Smooth muscle cell (in vitro differentiated cells): ENCODE results near the gene TRAF5. TPM values are rescaled to one million over a fixed set of nuclear protein-coding genes. Genes with fewer than 3 reads are reported as not detected.
A peak's percentile ranks its signal among the peaks of the same experiment; 100 is the strongest.

Source experiments
- DNase-seq: peaks from one replicate; lab custom pipeline; 2025; ENCODE audit not compliant: unreplicated experiment; lab: John Stamatoyannopoulos, UW
- H2AFZ ChIP-seq: fragments of 200-600 bp; sonication (generic); 2 replicates; pipeline ENCODE4 v1.6.0; 2016; ENCODE audit warnings: antibody characterized with exemption, low read depth, mild to moderate bottlenecking
- H3F3A ChIP-seq: fragments of 200-600 bp; sonication (generic); 2 replicates; pipeline ENCODE4 v1.6.0; 2017; ENCODE audit warnings: antibody characterized with exemption, low read depth
- H3K27ac ChIP-seq: fragments of 200-600 bp; sonication (generic); 2 replicates; pipeline ENCODE4 v1.5.1; 2016; ENCODE audit warnings: low read depth, mild to moderate bottlenecking
- H3K27me3 ChIP-seq: fragments of 200-600 bp; sonication (generic); 2 replicates; pipeline ENCODE4 v1.6.1; 2016; ENCODE audit warnings: low read depth, mild to moderate bottlenecking
- H3K36me3 ChIP-seq: fragments of 200-600 bp; sonication (generic); 2 replicates; pipeline ENCODE4 v1.5.1; 2016; ENCODE audit warnings: low read depth
- H3K4me1 ChIP-seq: fragments of 200-600 bp; sonication (generic); 2 replicates; pipeline ENCODE4 v1.5.1; 2016; ENCODE audit warnings: low read depth
- H3K4me2 ChIP-seq: fragments of 200-600 bp; sonication (generic); 2 replicates; pipeline ENCODE4 v1.6.0; 2016; ENCODE audit warnings: mild to moderate bottlenecking
- H3K4me3 ChIP-seq: fragments of 200-600 bp; sonication (generic); 2 replicates; pipeline ENCODE4 v1.5.1; 2016; ENCODE audit warnings: mild to moderate bottlenecking
- H3K79me2 ChIP-seq: fragments of 200-600 bp; sonication (generic); 2 replicates; pipeline ENCODE4 v1.6.0; 2016; ENCODE audit warnings: low read depth, mild to moderate bottlenecking
- H3K9ac ChIP-seq: fragments of 200-600 bp; sonication (generic); 2 replicates; pipeline ENCODE4 v1.6.0; 2016; ENCODE audit warnings: low read depth
- H3K9me3 ChIP-seq: fragments of 200-600 bp; sonication (generic); replicated peaks from 2 replicates; pipeline ENCODE4 v1.5.1; 2016; ENCODE audit warnings: low read depth
- H4K20me1 ChIP-seq: fragments of 200-600 bp; sonication (generic); 2 replicates; pipeline ENCODE4 v1.6.0; 2016; ENCODE audit warnings: low read depth
- CTCF ChIP-seq: fragments of 200-600 bp; sonication (generic); IDR thresholded peaks from 2 replicates; pipeline ENCODE4 v1.5.1; 2017; ENCODE audit warnings: borderline replicate concordance, mild to moderate bottlenecking, antibody characterized with exemption; ENCODE audit not compliant: insufficient read depth, poor library complexity, severe bottlenecking
- WGBS: methylation state at CpG from one replicate; pipeline ENCODE4 v1.1.7; 2016; ENCODE audit warnings: low lambda C conversion rate; 5-methylcytosine and 5-hydroxymethylcytosine counted together
- polyA plus RNA-seq: library from polyadenylated mRNA; unstranded; fragments of >200 nt; fragmentation: Nextera tagmentation; extraction: Ambion mirVana; gene quantifications from 2 replicates; pipeline ENCODE4 v1.2.1, GENCODE V29; 2016
- total RNA-seq: library from RNA; depleted of rRNA; stranded (reverse); fragments of >200 nt; gene quantifications from 2 replicates; pipeline ENCODE4 v1.2.3, GENCODE V29; 2014

TRAF5 gene
- total and polyA plus RNA-seq, 2 experiments from 2014 or later, result 6.1 to 15.0 TPM

- WGBS, result 92% methylated on average over 5 of the region's 5 CpGs
- Histone ChIP-seq H3K4me1 (peaks cover 10% of the 10 kb centered on the region), H3K36me3 (peaks cover 5% of the 10 kb centered on the region), H3K27ac (no peak overlapping the region), H3K4me2 (peak overlapping the region; percentile 89), H2AFZ (peak overlapping the region; percentile 84), H3K27me3 (no peaks in the 10 kb centered on the region), H4K20me1 (no peaks in the 10 kb centered on the region), H3K4me3 (peak overlapping the region; percentile 70), H3F3A (no peaks in the 10 kb centered on the region), H3K9me3 (no peaks in the 10 kb centered on the region), H3K79me2 (no peaks in the 10 kb centered on the region), H3K9ac (peak overlapping the region; percentile 94)
- no peak for DNase-seq
- no peak for TF ChIP-seq CTCF
Observed at GRCh38 chr1:211381481-211382181, 55.0 kb downstream of the TRAF5 start.

DNA sequence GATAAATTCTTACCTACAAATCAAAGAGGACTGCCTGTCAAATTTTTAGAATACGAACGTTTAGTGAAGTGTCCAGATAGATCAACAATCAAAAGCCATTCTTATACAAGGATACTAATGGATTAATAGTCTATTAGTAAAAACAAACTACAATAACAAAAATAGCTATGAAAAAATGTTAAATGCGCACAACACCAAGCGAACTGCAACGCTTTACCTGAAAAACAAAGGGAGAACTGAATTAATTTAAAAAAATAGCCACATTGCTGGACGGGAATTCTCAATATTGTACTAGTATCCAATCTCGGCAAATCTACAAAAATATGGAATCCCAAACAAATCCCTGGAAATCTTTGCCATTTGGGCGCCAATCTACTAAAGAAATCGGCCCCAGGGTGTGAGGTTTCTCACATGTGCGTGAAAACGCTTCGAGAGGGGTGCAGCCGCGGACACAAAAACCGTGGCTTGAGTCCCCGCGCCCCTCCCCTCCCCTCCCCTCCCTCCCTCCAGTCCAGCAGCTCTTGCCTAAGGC is 55.6 kb downstream of the TRAF5 start:
- TF ChIP-seq CTCF, result no peak
- H3K9me3 ChIP-seq, result no peaks in the 10 kb centered on the region
- H3F3A ChIP-seq, result no peaks in the 10 kb centered on the region

GRCh38 chr1:211382714-211383480 is 56.3 kb downstream of the TRAF5 start:
- H3K27ac ChIP-seq, result peak overlapping the region; percentile 92
- H3K9ac ChIP-seq, result peak overlapping the region; percentile 94
- H3K36me3 ChIP-seq, result no peaks in the 10 kb centered on the region
- no peaks in the 10 kb centered on the region for H3K27me3 ChIP-seq
- peak overlapping the region; percentile 89 for H3K4me2 ChIP-seq
- peaks cover 6% of the 10 kb centered on the region for H3K4me1 ChIP-seq
- no peaks in the 10 kb centered on the region for H3K9me3 ChIP-seq
- no peaks in the 10 kb centered on the region for H4K20me1 ChIP-seq
- DNase-seq, result no peak
- TF ChIP-seq CTCF, result no peak
- peak overlapping the region; percentile 70 for H3K4me3 ChIP-seq
- no peaks in the 10 kb centered on the region for H3F3A ChIP-seq
- no peaks in the 10 kb centered on the region for H3K79me2 ChIP-seq
- peak overlapping the region; percentile 92 for H2AFZ ChIP-seq
- WGBS, result 18% methylated on average over 49 of the region's 49 CpGs

More for the DNA sequence above, 55.6 kb downstream of the TRAF5 start:
- Histone ChIP-seq H4K20me1 (no peaks in the 10 kb centered on the region), H3K36me3 (peaks cover 5% of the 10 kb centered on the region), H3K4me2 (peak overlapping the region; percentile 89), H3K9ac (peak overlapping the region; percentile 94), H3K27me3 (no peaks in the 10 kb centered on the region), H3K79me2 (no peaks in the 10 kb centered on the region), H3K27ac (peak overlapping the region; percentile 92), H2AFZ (peak overlapping the region; percentile 84), H3K4me1 (peaks cover 10% of the 10 kb centered on the region), H3K4me3 (peak overlapping the region; percentile 70)
- 25% methylated on average over 14 of the region's 17 CpGs for WGBS
- no peak for DNase-seq
